SIG-M5 treated with dmso at 0.1 percent for 504 hours (cell line): ENCODE measurements around the gene HDAC9.

ENCODE experiments used
- DNase-seq: peaks from one replicate; lab custom pipeline; 2025; ENCODE audit not compliant: unreplicated experiment; lab: John Stamatoyannopoulos, UW

The HDAC9 gene

GRCh38 chr7:18873734-18874336, 378.3 kb downstream of the HDAC9 start:
- DNase-seq: no peak

DNA sequence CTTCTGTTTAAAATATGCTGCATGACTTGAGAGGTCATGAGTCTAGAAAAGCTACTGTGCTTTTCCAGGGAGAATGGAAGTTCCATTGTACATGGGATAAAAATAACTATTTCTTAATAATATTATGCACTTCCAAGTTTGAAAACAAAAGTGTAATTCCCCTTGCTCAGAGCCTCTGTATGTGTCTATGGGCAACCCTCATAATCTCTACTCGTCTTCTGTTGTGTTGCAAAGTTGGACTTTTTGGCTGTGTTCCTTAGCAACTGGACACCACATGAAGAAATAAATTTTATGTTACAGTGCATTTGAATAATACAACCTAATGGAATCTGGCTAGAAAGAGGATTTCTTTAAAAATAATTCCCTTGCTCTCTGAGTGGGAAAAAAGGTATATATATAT, 379.3 kb downstream of the HDAC9 start:
- DNase-seq: no peak

DNA sequence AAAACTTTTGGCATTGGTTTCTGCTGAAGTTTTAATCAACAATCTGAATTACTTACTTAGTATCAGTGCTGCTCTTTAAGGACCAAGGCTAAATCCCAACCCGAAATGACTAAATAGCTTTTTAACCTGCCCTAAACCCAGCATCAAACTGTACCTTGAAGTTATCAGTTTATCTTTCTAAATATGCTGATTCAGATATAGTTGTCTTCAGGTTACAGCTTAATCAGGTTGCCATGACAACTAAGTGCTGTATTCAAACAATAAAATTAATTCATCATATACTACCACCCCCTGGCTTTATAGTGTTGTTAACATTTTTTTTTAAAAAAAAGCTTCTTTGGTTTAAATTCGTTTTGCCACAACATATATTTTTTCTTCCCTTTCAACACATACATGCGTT, 382.3 kb downstream of the HDAC9 start:
- DNase-seq: no peak

DNA sequence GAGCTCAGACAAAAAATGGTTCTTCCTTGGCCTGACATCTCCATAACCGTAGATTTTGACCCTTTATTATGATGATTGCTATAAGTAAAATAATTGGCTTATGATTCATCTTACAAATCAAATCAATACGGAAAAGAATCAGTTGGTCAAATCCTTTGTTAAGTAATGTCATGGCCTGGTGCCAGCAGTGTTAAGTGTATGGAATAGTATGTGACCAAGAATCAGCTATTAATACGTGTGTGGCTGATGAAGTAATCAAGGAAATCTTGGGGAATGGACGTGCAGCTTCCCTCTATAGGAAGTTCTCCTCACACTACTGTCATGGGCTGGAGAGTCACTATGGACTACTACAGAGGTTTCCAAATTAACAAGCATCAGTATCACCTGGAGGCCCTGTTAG, 391.3 kb downstream of the HDAC9 start:
- DNase-seq: no peak

DNA sequence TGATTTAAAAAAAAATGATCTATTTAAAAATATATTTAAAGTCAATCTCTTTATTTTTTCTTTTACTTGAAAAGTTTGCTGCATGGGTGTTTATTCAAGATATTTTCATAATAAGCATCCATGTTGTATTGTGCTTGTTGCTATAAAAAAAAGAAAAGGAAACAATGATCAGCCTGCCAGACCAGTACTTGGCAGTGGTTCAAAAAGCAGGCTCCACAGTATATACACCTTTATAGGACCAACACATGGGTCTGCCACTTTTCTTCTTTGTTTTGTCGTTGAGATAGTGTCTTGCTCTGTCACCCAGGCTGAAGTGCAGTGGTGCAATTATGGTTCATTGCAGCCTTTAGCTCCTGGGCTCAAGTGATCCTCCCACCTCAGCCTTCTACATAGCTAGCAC, 393.9 kb downstream of the HDAC9 start:
- no peak for DNase-seq

DNA sequence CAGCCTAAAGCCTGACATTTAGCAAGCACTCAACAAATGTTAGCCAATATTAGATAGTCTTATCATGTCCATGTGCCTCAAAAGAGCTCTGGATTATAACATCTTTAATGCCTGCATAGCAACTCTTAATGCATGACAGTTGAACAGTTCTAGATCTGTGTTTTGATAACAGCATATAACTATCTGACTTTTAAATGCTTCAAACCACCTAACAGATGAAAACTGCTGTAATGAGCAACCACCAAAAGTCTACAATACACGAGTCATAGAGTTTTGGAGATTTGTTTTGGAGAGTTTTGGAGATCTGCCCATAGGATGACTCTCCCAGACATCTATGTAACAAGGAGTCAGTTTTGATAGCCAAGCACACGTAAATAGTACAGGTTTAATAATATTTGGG, 394.6 kb downstream of the HDAC9 start:
- DNase-seq: no peak

- no peak for DNase-seq
These were observed 395.5 kb downstream of the HDAC9 start for GRCh38 chr7:18890885-18891621.

GRCh38 chr7:18893156-18893555, 397.6 kb downstream of the HDAC9 start:
- DNase-seq: no peak

DNA sequence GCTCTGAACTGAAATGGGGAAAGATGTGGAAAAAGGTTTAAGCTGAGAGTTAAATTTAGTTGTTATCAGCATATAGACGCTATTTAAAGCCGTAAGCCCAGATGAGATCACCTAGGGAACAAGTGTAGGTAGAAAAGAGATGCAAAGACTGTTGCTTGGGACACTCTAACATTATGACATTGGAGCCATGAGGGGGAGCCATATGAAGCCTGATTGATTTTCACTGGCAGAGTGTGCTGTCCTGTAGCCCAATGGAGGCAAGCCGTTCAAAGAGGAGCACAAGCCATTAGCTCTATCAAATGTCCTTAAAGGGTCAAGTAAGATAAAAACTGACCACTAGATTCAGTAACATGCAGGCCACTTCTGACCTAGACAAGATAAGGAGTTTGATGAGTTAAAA, 398.6 kb downstream of the HDAC9 start:
- no peak for DNase-seq

GRCh38 chr7:18895456-18895855, 399.9 kb downstream of the HDAC9 start:
- DNase-seq: no peak

GRCh38 chr7:18896343-18896975, 400.9 kb downstream of the HDAC9 start:
- DNase-seq: no peak

DNA sequence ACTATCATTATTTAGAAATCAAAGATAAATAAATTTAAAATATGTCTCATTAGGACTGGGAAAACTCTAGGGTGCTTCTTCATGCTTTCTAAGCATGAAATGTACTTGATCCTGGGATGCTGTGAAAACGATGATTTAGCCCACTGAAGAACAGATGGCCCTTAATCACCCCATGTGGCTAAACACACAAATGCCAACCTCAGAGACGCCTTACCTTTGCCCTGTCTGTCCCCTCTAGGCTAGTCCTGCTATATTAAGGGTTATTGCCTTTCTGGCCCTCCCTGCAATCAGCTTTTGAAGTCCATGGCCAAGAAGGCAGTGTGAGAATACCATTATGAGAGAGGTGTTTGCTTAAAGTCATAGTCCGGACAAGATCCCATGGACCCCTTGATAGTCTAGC, 404.7 kb downstream of the HDAC9 start:
- DNase-seq: no peak

DNA sequence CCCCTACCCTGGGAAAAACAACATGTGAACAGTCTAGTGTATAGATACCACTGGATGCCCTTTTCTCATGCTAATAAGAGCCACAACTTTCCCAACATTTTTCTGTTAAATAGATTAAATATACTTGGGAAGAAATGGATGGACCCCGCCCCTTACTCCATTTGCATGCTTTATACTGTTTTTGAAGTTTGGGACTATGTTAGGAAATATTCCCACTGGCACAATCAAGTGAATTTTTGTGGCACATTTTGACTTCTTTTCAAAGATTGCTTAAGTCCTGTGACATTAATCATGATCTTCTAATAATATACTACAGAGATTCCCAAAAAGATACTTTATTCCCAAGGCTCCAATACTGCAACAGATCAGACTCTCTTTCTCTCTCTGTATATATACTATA, 405.3 kb downstream of the HDAC9 start:
- no peak for DNase-seq

DNA sequence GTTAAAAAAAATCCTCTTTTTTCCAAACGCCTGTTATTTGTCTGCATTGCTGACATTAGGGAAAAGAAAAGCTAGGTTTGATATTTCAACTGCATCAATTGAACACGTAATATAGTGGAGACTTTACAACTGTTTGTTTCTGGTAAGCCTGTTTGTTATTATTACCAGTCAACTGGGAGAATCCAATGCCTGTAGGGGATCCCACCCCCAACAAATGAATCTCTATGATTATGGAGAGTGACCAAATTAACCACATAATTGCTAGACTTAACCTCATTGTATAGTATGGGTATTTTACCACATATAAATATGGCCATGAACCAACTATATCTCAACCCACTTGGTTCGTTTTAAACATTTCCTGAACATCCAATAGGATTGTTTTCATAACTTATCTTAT, 405.8 kb downstream of the HDAC9 start:
- DNase-seq: no peak

- DNase-seq: no peak
These were observed 406.5 kb downstream of the HDAC9 start for GRCh38 chr7:18901982-18902421.

DNA sequence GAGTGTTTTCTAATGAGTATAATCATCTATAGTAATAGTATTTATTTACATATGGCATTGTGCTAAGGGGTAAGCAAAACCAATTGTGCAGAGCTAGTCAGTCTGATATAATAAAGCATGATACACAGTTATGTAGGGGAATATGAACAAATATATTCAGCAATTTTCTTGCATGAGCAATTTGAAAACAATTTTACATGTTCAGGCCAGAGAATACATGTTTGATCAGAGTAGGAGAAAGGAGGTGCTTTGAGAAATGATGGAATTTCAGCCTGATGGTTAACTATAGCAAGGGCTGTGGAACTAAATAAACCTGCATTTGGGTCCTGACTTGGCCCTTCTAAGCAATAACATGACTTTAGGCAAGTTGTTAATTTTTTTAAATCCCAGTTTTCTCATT, 407.3 kb downstream of the HDAC9 start:
- DNase-seq: no peak

DNA sequence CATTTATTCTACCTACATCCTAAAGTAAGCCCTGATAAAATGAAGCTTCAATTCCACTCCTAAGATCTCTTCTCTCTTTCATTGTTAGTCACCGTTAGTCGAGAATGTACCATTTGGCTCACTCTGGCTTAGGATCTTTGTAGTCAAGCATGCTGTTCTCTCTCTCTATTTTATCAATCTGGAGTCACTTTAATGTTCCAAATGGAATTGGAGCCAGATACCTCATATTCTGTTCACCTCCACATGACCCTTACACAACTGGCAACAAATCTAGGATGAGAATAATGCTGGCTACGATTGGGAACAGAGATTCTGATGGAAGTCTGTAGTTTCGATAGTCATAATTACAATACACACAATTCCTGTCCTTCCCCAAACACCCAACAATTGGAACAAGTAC, 408.1 kb downstream of the HDAC9 start:
- no peak for DNase-seq

DNA sequence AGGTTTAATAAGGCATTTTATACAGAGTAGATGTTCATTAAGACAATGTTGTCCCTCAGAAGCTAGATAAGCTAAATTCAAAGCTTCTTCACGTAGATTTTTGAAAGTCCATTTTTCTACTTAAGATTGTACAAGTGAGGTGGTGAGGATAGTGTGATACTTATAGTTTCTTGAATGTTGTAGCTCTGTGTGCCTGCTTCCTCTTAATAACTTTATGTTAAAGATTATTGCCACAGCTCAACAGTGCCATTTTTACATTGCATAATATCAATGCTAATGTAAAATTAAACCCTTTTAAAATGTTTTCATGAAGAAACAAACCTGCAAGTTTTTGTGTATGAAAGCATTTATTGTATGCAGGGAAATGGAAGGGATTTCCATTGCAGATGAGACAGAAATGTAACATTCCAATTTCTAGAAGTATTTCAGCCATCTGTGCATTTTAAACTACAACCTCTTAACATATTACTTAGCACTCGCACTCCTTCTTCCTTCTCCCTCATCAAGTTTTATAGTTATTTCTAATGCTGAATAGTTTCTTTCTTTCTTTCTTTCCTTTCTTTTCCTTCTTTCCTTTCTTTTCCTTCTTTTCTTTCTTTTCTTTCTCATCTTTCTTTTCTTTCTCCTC, 409.9 kb downstream of the HDAC9 start:
- no peak for DNase-seq

GRCh38 chr7:18906901-18907300, 411.4 kb downstream of the HDAC9 start:
- DNase-seq: no peak

- no peak for DNase-seq
These were observed 417.6 kb downstream of the HDAC9 start for GRCh38 chr7:18913106-18913505.

GRCh38 chr7:18916826-18917225, 421.3 kb downstream of the HDAC9 start:
- DNase-seq: no peak

- no peak for DNase-seq
These were observed 431.6 kb downstream of the HDAC9 start for GRCh38 chr7:18927134-18927533.
